ENCODE data around the gene WDR35.

- TF ChIP-seq CTCF (IDR thresholded peaks at IDR 0.05) = no peak
- TF ChIP-seq POLR2A (IDR thresholded peaks at IDR 0.05) = no peak
- TF ChIP-seq EP300 (IDR thresholded peaks at IDR 0.05) = no peak
Measured at GRCh38 chr2:20016346-20016745, 26.4 kb upstream of the WDR35 start.

Measured in tibial nerve (tissue), 4 donors.